Epithelial cell of esophagus (primary cell): ENCODE measurements around the gene HTR5A.

Source experiments
- DNase-seq: peaks from one replicate; pipeline ENCODE4 v3.0.0; 2010; ENCODE audit warnings: low read depth
- H3K4me3 ChIP-seq: 2 replicates; pipeline ENCODE4 v1.5.1; 2011; ENCODE audit warnings: mild to moderate bottlenecking, low read length, control low read depth
- CTCF ChIP-seq: IDR thresholded peaks from 2 replicates; pipeline ENCODE4 v1.5.1; 2011; ENCODE audit warnings: low read depth, mild to moderate bottlenecking, low read length, control low read depth, inconsistent platforms; ENCODE audit not compliant: insufficient read depth; ENCODE audit errors: missing control alignments

HTR5A gene

GRCh38 chr7:155043756-155044155 lies 26.4 kb upstream of the HTR5A start:
- no peak for DNase-seq
- no peak for TF ChIP-seq CTCF
- H3K4me3 ChIP-seq = no peak overlapping the region

DNA sequence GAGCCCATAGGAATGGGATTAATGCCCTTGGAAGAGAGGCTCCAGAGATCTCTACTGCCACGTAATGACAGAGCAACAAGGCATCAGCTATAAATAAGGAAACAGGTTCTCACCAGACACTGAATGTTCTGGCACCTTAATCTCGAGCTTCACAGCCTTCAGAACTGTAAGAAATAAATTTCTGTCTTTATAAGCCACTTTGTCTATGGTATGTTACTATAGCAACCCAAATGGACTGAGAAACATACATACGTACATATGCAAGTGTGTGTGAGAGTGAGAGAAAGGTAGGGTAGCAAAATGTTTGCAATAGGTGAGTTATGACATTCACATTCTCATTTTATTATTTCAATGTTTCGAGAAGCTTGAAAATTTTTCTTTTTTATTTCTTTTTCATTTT lies 22.1 kb upstream of the HTR5A start:
- DNase-seq = no peak
- no peak overlapping the region for H3K4me3 ChIP-seq
- TF ChIP-seq CTCF = no peak

DNA sequence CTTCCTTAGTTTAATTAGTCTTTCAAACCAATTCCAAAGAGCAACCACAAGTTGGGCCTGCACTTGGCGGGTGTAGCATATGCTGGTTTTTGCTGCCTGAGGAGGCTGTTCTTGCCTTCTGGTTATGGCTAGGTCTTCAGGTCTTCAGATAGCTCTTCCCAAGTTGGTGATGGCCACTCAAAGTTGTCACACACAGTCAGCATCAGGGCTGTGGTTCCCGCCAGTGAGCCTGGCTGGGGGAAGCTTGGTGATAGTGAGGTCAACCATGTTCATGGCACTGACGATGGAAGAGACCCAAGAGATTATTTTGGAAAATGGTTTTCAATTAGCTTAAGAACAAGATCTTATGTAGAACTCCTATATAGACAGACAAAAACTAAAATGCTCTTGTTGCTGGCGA lies 18.8 kb upstream of the HTR5A start:
- no peak overlapping the region for H3K4me3 ChIP-seq
- TF ChIP-seq CTCF = no peak
- no peak for DNase-seq

GRCh38 chr7:155053002-155053401 lies 17.1 kb upstream of the HTR5A start:
- H3K4me3 ChIP-seq = no peak overlapping the region
- TF ChIP-seq CTCF = no peak
- DNase-seq = no peak

- TF ChIP-seq CTCF = no peak
- DNase-seq = no peak
- no peak overlapping the region for H3K4me3 ChIP-seq
These were observed 15.4 kb upstream of the HTR5A start for GRCh38 chr7:155054761-155055160.

DNA sequence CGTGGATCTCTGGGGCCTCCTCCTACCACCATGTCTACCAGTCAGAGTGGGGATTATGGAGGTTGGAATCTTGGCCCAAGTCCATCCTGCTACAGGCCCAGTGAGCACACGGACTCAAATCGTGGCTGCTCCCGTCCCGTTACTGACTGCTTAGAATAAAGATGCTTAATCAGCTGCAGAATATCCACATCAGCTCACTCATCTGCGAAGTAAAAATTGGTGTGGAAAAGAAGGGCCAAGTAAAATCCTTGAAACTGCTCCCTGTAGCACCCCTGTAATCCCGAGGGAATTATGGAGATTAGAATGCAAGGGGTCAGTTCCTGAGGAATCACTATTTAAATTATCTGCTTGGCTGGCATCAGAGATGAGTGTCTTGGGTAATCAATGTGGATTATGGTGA lies 13.0 kb upstream of the HTR5A start:
- DNase-seq = no peak
- no peak overlapping the region for H3K4me3 ChIP-seq
- no peak for TF ChIP-seq CTCF

DNA sequence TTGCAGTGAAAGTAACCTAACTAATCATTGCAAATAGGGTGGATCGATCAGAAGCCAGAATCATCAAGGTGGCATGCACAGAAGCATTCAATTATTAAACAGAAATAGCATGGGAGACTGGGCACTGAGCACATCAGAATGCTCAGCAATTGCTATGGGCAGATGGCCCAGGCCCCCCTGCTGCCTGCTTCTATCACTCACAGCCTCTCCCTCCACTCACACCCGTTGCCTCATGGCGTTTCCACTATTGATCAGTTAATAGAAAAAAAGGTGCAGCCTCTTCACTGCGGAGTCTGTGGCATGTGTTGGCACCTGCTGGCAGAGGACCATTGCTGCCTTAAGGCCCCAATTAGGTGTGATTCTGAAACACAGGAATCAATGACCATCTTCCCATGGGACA lies 11.2 kb upstream of the HTR5A start:
- H3K4me3 ChIP-seq = no peak overlapping the region
- DNase-seq = no peak
- no peak for TF ChIP-seq CTCF
